Activated CD4-positive, alpha-beta T cell treated with anti-CD3 and anti-CD28 coated beads, Interleukin-2, amount 50 U/mL, for 16 hours (primary cell): Measurements from ENCODE around the gene TMEM163.
"Not testable (repeated sequence)": the region's sequence is repeated elsewhere in the genome, so short reads cannot be mapped to it uniquely, and the experiment has no call there.

Experiments used
- DNase-seq: peaks from one replicate; pipeline ENCODE4 v3.0.0-alpha.2; 2020

TMEM163 gene

DNA sequence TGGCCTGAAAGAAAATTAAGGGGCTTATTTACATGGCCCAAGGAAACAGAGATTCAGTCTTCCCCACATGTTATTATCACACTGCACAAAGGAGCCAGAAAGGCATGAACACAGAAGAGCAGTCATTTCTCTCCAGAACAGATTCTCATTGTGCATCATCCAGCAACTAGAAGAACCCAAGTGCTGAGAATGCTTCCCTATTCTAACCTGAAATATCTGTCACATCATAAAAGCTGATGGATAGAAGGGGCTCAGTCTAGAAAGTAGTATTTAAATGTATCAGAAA is 145.8 kb downstream of the TMEM163 start:
- no peak for DNase-seq

DNA sequence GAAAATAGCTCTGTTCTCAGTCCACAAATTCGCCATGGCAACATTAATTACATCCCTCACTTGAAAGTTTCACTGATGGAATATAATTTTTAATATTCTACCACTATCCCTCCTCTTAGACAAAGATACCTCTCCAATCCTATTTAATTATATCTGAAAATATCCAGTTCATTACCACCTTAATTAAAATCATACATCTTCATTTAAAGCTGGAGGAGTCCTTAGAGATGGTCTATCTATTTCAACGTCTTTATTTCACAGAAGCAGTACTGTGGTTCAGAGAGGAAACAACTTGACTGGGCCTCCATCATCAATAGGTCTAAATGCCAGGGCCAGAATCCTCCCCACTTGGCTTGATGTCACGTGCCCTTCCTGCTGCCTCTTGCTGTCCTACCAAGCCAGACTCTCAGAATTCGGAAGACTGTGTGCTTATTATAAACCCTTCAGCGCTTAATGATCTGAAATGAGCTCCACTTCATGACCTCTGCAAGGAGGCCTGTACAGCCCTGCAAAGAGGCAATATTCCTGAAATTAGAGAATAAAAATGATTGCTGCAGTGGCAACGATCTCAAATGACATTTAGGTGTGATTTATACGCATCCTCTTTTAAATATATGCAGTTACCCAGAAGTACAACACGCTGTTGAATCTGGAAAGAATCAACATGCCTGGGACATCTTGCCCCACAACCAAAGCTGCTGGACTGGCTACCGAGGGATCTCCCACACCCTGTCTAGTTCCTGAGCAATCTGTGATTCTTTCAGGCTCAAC is 146.3 kb downstream of the TMEM163 start:
- DNase-seq: no peak

GRCh38 chr2:134570676-134571075 is 148.1 kb downstream of the TMEM163 start:
- no peak for DNase-seq

DNA sequence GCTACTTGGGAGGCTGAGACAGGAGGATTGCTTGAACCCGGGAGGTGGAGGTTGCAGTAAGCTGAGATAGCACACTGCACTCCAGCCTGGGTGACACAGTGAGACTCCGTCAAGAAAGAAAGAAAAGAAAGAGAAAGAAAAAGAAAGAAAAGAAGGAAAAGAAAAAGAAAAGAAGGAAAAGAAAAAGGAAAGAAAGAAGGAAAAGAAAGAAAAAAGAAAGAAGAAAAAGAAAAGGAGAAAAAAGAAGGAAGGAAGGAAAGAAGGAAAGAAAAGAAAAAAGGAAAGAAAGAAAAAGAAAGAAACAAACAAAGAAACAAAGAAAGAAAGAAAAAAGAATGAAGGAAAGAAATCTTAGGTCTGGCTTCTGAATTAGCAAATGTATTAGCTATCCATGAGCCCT is 150.4 kb downstream of the TMEM163 start:
- DNase-seq: no peak

- DNase-seq: no peak
Measured at GRCh38 chr2:134567666-134568065, 151.1 kb downstream of the TMEM163 start.

- not testable (repeated sequence) for DNase-seq
Measured at GRCh38 chr2:134564955-134565354, 153.8 kb downstream of the TMEM163 start.

GRCh38 chr2:134564549-134564948 is 154.3 kb downstream of the TMEM163 start:
- DNase-seq: peak; percentile 38

DNA sequence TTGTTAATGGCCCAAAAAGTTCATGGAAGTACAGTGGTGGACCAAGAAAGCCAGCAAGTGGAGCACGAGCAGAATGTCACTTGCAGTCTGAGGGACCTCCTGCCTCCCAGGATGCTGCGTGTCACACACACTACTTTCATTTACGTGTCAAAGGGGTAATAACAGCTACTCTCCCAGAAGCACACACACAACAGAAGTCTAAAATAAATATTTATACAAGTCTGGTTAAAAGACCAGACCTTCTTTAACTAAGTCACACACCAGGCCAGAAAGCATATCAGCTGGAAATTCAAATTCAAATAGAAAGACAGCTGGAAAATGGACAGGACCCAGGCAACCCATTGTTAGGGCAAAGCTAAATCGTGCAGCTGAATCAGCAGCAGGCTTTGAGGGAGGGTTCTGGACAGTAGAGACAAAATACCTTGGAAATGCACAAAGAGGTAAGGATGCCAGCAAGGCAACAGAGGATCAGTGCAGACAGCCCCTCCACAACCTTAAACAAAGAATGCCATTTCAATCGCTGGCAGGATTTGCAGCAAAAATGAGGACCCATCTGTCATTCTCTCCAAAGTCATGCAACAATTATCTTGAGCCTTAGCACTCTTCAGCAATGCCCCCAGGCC is 160.5 kb downstream of the TMEM163 start:
- DNase-seq: no peak

GRCh38 chr2:134555411-134555810 is 163.4 kb downstream of the TMEM163 start:
- no peak for DNase-seq

DNA sequence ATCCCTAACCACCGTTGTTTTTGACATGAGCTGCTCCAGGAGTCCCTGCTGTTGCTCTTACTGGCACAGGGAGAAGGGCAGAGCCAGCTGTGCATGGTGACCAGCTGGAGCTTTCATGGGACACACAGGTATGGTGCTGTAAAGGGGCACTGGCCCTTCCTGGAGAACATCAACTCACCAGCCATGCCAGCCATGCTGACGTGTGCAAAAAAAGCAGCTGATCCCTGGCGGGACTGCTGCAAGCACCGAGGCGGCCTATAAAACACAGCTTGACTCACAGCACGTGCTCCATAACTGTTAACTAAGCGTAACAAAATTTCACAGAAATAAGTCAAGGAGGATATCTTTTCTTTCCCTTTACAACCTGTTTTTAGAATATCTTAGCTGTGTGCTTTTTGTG is 165.1 kb downstream of the TMEM163 start:
- no peak for DNase-seq

GRCh38 chr2:134550566-134551164 is 168.1 kb downstream of the TMEM163 start:
- no peak for DNase-seq

DNA sequence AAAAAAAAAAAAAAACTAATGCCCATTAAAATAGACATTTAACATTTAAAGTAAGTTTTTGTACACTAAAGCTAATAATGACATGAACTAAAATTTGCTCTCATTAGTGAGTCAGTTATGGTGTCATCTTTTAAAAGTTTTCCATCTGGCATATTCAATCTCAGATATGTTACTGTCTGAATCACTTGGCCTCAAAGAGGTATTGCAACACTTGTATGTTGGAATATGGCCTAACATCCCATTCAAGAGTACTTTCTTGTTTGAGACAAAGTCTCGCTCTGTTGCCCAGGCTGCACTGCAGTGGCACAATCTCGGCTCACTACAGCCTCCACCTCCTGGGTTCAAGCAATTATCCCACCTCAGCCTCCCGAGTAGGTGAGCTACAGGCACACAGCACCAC is 169.7 kb downstream of the TMEM163 start:
- DNase-seq: no peak

DNA sequence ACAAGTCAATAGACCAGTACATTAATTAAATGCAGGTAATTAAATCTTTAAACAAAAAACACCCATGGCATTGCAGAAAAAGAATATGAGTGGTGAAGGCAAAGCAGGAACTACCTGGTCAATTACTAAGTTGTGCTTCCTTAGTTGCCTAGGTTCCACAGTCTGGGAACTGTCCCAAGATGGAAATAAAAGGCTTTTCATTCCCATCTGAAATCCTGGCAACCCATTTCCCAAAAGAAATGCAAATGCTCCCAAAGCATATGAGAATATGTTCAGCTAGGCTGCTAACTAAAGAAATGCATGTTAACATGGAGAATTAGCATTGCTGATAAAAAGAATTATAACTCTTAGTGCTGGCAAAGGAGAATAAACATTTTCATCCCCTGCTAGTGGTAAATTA is 177.8 kb downstream of the TMEM163 start:
- no peak for DNase-seq

- no peak for DNase-seq
Measured at GRCh38 chr2:134539981-134540380, 178.8 kb downstream of the TMEM163 start.

- DNase-seq: no peak
Measured at GRCh38 chr2:134537702-134538101, 181.1 kb downstream of the TMEM163 start.

DNA sequence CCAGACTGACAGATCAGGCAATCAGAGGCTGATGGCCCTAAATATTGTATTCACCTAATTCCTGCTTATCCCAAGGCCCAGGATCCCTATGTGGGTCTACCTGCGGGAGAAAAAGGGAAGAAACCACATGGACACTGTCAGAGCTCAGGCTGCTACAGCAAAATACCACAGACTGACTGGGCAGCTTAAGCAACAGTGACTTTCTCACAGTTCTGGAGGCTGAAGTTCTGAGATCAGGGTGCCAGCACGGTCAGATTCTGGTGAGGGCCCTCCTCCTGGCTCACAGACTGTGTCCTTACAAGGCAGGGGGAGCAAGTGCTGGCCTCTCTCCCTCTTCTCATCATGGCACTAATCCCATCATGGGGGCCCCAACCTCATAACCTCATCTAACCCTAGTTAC is 181.7 kb downstream of the TMEM163 start:
- no peak for DNase-seq

DNA sequence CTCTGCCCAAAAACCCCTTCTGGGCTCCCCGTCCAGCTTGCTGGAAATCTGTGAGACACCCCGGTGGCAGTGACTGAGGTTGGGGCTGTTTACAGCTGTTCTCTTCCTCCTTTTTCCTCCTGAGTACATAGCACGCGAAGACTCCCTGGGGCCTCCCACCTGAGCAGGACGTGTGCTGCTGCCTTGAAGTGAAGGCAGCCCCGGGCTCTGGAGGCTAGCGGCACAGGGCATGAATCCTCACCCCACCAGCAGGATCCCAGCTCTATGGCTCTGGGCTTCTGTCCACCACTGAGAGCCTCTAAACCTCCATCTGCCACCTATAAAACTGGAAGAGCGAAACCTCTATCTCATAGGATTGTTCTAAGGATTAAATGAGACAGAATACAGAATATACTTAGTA is 182.5 kb downstream of the TMEM163 start:
- no peak for DNase-seq

DNA sequence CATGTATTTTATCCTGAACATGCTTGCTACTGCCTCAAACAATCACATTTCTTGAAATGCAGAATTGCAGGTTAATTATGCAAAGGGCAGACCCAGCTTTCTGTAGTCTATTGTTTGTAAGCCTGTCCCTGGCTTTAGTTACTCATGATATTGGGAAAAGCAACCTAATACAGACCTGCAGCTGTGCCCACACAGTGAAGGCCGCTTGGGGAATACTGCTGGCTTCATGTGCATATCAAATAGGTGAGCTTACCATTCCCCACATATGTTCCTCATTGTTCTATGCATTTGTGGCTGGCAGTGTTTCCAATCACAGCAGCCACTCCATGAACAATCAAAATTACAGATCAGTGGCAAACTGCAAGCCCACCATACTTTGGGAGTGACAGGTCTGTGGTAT is 186.3 kb downstream of the TMEM163 start:
- no peak for DNase-seq

GRCh38 chr2:134527381-134527780 is 191.4 kb downstream of the TMEM163 start:
- no peak for DNase-seq

GRCh38 chr2:134522496-134523455 is 196.0 kb downstream of the TMEM163 start:
- no peak for DNase-seq

GRCh38 chr2:134518101-134518500 is 200.7 kb downstream of the TMEM163 start:
- DNase-seq: no peak

DNA sequence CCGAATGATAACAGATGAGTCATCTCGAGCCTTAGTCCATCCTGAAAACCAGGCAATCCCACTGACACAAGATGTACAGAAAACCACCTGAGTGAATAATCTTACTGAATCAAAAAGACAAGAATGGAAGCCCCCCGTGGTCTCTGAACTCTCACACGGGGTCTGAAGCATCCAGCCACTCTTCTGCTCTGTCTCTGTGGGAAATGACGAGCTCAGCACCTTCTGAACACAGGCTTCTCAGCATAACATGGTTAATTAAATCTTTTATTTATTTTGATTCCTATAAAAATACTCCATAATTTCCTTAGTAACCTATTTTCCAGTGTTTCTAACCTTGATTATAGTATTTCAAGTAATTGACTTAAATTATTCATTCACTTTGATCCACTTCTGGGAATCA is 203.7 kb downstream of the TMEM163 start:
- DNase-seq: no peak

GRCh38 chr2:134513465-134513804 is 205.4 kb downstream of the TMEM163 start:
- DNase-seq: no peak
